OCI-LY3 (cell line): Measurements from ENCODE around the gene IGSF3.
"Not testable (repeated sequence)": the region's sequence is repeated elsewhere in the genome, so short reads cannot be mapped to it uniquely, and the experiment has no call there.

Experiments used
- H2AFZ ChIP-seq: fragments of 200-600, 300-600 bp; shearing (Covaris generic); 2 replicates; pipeline ENCODE4 v1.6.0; 2014; ENCODE audit warnings: antibody characterized with exemption, low read depth, low read length
- H3K27ac ChIP-seq: fragments of 200-600, 300-600 bp; sonication (generic); 2 replicates; pipeline ENCODE4 v1.5.1; 2014; ENCODE audit warnings: mild to moderate bottlenecking, low read length, moderate library complexity, mixed read lengths
- H3K27me3 ChIP-seq: fragments of 200-600, 300-600 bp; sonication (generic); 2 replicates; pipeline ENCODE4 v1.6.1; 2014; ENCODE audit warnings: low read depth, low read length, mixed read lengths
- H3K36me3 ChIP-seq: fragments of 200-600, 300-600 bp; sonication (generic); replicated peaks from 2 replicates; pipeline ENCODE3; 2014; ENCODE audit warnings: low read depth, low read length, mixed read lengths
- H3K4me1 ChIP-seq: fragments of 300-600, 200-600 bp; sonication (generic); 2 replicates; pipeline ENCODE4 v1.6.1; 2014; ENCODE audit warnings: low read length, mixed read lengths
- H3K4me2 ChIP-seq: fragments of 200-600, 300-600 bp; sonication (generic); 2 replicates; pipeline ENCODE4 v1.6.1; 2014; ENCODE audit warnings: low read length, mixed read lengths
- H3K4me3 ChIP-seq: fragments of 300-600, 200-600 bp; sonication (generic); 2 replicates; pipeline ENCODE4 v1.5.1; 2014; ENCODE audit warnings: antibody characterized with exemption, mild to moderate bottlenecking, low read length, moderate library complexity
- H3K79me2 ChIP-seq: fragments of 300-600, 200-600 bp; shearing (Covaris generic); 2 replicates; pipeline ENCODE4 v1.6.1; 2014; ENCODE audit warnings: mild to moderate bottlenecking, low read length, mixed read lengths
- H3K9ac ChIP-seq: fragments of 300-600, 200-600 bp; shearing (Covaris generic); 2 replicates; pipeline ENCODE4 v1.6.0; 2014; ENCODE audit warnings: mild to moderate bottlenecking, low read length, moderate library complexity
- H3K9me3 ChIP-seq: fragments of 200-600, 300-600 bp; shearing (Covaris generic); 2 replicates; pipeline ENCODE4 v1.6.1; 2014; ENCODE audit warnings: low read length, mixed read lengths; ENCODE audit not compliant: insufficient read depth
- H4K20me1 ChIP-seq: fragments of 200-600, 300-600 bp; sonication (generic); 2 replicates; pipeline ENCODE4 v1.6.1; 2016; ENCODE audit warnings: low read length, mixed read lengths; ENCODE audit not compliant: insufficient read depth

The IGSF3 gene

GRCh38 chr1:116649041-116649440 lies 18.5 kb downstream of the IGSF3 start:
- not testable (repeated sequence) for H3K4me2 ChIP-seq, H4K20me1 ChIP-seq, H3K9me3 ChIP-seq, H3K4me1 ChIP-seq, H3K27ac ChIP-seq, H3K27me3 ChIP-seq, H3K79me2 ChIP-seq, H2AFZ ChIP-seq, H3K36me3 ChIP-seq, H3K9ac ChIP-seq, H3K4me3 ChIP-seq

GRCh38 chr1:116648325-116648724 lies 19.2 kb downstream of the IGSF3 start:
- H3K79me2 ChIP-seq, H3K9ac ChIP-seq, H3K4me1 ChIP-seq, H3K4me2 ChIP-seq, H3K27me3 ChIP-seq, H3K36me3 ChIP-seq, H3K9me3 ChIP-seq, H3K27ac ChIP-seq, H4K20me1 ChIP-seq, H2AFZ ChIP-seq, H3K4me3 ChIP-seq: not testable (repeated sequence)

- not testable (repeated sequence) for H4K20me1 ChIP-seq
Measured at GRCh38 chr1:116647186-116647585, 20.3 kb downstream of the IGSF3 start.

GRCh38 chr1:116646673-116647170 lies 20.8 kb downstream of the IGSF3 start:
- not testable (repeated sequence) for H3K4me2 ChIP-seq, H3K4me1 ChIP-seq, H4K20me1 ChIP-seq, H3K36me3 ChIP-seq, H3K27me3 ChIP-seq, H2AFZ ChIP-seq, H3K9me3 ChIP-seq, H3K4me3 ChIP-seq, H3K9ac ChIP-seq, H3K79me2 ChIP-seq, H3K27ac ChIP-seq

More at GRCh38 chr1:116647186-116647585, 20.3 kb downstream of the IGSF3 start:
- H3K27me3 ChIP-seq, H3K4me1 ChIP-seq, H3K79me2 ChIP-seq, H2AFZ ChIP-seq, H3K9me3 ChIP-seq, H3K9ac ChIP-seq, H3K4me2 ChIP-seq, H3K4me3 ChIP-seq, H3K27ac ChIP-seq, H3K36me3 ChIP-seq: not testable (repeated sequence)

GRCh38 chr1:116645802-116646672 lies 21.5 kb downstream of the IGSF3 start:
- H2AFZ ChIP-seq, H3K27me3 ChIP-seq, H3K79me2 ChIP-seq, H3K9me3 ChIP-seq, H3K9ac ChIP-seq, H3K36me3 ChIP-seq, H3K4me3 ChIP-seq, H4K20me1 ChIP-seq, H3K4me2 ChIP-seq, H3K27ac ChIP-seq, H3K4me1 ChIP-seq: not testable (repeated sequence)

GRCh38 chr1:116644993-116645392 lies 22.5 kb downstream of the IGSF3 start:
- H3K27me3 ChIP-seq, H3K4me2 ChIP-seq, H2AFZ ChIP-seq, H3K27ac ChIP-seq, H3K9me3 ChIP-seq, H3K4me3 ChIP-seq, H3K36me3 ChIP-seq, H3K4me1 ChIP-seq, H3K79me2 ChIP-seq, H3K9ac ChIP-seq, H4K20me1 ChIP-seq: not testable (repeated sequence)

GRCh38 chr1:116644096-116644495 lies 23.4 kb downstream of the IGSF3 start:
- not testable (repeated sequence) for H3K27me3 ChIP-seq, H3K4me2 ChIP-seq, H3K9ac ChIP-seq, H4K20me1 ChIP-seq, H3K4me1 ChIP-seq, H3K79me2 ChIP-seq, H2AFZ ChIP-seq, H3K27ac ChIP-seq, H3K4me3 ChIP-seq, H3K36me3 ChIP-seq, H3K9me3 ChIP-seq

- not testable (repeated sequence) for H3K79me2 ChIP-seq, H3K4me3 ChIP-seq, H3K27ac ChIP-seq, H3K4me1 ChIP-seq, H3K36me3 ChIP-seq, H3K9me3 ChIP-seq, H3K4me2 ChIP-seq, H2AFZ ChIP-seq, H3K27me3 ChIP-seq, H3K9ac ChIP-seq, H4K20me1 ChIP-seq
Measured at GRCh38 chr1:116643281-116643751, 24.2 kb downstream of the IGSF3 start.

GRCh38 chr1:116642311-116643280 lies 24.9 kb downstream of the IGSF3 start:
- not testable (repeated sequence) for H3K79me2 ChIP-seq, H3K4me2 ChIP-seq, H3K36me3 ChIP-seq, H3K4me1 ChIP-seq, H3K9ac ChIP-seq, H2AFZ ChIP-seq, H3K4me3 ChIP-seq, H3K27me3 ChIP-seq, H4K20me1 ChIP-seq, H3K27ac ChIP-seq, H3K9me3 ChIP-seq
